IPS-NIHi7 (cell line): Measurements from ENCODE around the gene RALGPS2.
"Not testable (repeated sequence)": the region's sequence is repeated elsewhere in the genome, so short reads cannot be mapped to it uniquely, and the experiment has no call there.

Source experiments
- DNase-seq: peaks from one replicate; pipeline ENCODE4 v3.0.0; 2012; ENCODE audit warnings: mixed read lengths; ENCODE audit errors: extremely low spot score

RALGPS2 gene

GRCh38 chr1:178781533-178782330 is 56.7 kb downstream of the RALGPS2 start:
- DNase-seq, result no peak

- no peak for DNase-seq
Observed at GRCh38 chr1:178784131-178784536, 59.1 kb downstream of the RALGPS2 start.

- DNase-seq, result no peak
Observed at GRCh38 chr1:178792394-178792793, 67.3 kb downstream of the RALGPS2 start.

DNA sequence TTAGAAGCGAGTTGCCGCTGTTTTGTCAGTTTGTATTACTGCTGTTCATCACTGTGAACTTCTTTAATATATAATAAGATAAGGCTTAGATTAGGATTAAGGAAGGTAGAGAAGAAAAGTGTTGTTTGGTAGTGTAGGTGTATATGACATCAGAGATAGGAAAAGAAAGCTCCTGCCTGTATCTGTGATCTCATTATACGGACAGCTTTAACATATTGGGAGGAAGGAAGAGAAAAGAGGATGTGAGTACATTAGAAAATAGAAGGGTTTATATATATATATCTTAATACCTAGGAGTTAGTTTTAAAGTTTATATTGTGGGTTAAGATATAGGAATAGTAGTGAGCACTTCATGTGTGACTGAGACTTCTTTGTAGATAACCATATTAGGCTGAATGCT is 71.0 kb downstream of the RALGPS2 start:
- no peak for DNase-seq

DNA sequence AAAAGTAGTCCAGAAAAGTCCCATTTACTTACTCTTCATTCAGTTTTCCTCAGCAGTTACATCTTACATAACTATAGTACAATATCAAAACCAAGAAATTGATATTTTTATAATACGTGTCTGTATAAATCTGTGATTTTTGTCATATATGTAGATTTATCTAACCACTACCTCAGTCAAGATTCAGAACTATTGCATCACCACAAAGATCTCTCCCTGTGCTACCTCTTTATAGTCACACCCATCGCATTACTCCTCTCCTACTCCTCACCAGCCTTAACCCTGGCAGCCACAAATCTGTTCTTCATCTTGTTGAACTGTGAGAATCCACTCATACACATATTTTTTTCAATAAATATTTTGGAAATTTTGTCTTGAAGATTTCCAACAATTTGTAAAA is 72.5 kb downstream of the RALGPS2 start:
- DNase-seq, result no peak

DNA sequence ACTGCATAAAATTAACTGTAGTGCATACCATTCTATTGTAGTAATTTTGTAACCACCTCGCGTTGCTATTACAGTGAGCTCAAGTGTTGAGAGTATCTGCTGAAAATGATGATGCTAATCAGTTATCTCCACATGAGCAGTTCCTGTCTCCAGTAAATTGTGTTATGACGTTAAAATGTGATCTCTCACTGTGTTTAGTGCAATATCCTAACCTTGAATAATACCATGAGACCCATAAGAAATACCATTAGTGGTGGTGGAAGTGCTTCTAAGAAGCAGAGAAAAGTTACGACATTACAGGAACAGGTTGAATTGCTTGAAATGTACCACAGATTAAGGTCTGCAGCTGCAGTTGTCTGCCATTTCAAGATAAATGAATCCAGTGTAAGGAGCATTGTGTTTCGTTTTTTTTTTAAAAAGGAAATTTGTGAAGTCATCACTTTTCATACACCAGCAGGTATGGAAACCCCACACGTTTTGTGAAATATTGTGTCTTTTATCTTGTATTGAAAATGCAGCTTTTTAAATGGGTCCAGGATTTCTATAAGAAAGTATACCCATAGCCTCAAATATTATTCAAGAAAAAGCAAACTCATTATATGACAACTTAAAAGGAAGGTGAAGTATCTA is 73.3 kb downstream of the RALGPS2 start:
- DNase-seq, result no peak

- DNase-seq, result no peak
Observed at GRCh38 chr1:178802873-178803272, 77.8 kb downstream of the RALGPS2 start.

GRCh38 chr1:178806665-178807300 is 81.7 kb downstream of the RALGPS2 start:
- DNase-seq, result no peak

DNA sequence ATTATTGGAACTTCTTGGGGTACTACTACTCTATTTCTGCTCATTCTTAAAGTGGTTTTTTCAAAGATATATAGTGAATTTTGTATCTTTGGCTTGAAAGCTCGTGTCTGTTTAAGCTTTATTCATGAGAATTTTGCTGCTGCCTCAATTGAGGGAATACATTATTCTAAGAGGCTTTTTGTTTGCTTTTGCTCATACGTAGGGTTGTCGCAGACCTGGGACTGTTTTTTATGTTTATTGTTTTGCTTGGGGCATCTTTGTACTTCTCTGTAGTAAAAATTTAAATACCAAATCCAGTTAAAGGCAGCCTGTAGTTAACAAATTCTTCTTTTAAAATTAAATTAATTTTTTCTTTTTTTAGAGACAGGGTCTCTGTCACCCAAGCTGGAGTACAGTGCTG is 83.5 kb downstream of the RALGPS2 start:
- DNase-seq, result no peak

GRCh38 chr1:178810585-178810984 is 85.5 kb downstream of the RALGPS2 start:
- no peak for DNase-seq

- DNase-seq, result no peak
Observed at GRCh38 chr1:178818416-178818815, 93.4 kb downstream of the RALGPS2 start.

GRCh38 chr1:178819123-178819522 is 94.1 kb downstream of the RALGPS2 start:
- DNase-seq, result peak; percentile 18

DNA sequence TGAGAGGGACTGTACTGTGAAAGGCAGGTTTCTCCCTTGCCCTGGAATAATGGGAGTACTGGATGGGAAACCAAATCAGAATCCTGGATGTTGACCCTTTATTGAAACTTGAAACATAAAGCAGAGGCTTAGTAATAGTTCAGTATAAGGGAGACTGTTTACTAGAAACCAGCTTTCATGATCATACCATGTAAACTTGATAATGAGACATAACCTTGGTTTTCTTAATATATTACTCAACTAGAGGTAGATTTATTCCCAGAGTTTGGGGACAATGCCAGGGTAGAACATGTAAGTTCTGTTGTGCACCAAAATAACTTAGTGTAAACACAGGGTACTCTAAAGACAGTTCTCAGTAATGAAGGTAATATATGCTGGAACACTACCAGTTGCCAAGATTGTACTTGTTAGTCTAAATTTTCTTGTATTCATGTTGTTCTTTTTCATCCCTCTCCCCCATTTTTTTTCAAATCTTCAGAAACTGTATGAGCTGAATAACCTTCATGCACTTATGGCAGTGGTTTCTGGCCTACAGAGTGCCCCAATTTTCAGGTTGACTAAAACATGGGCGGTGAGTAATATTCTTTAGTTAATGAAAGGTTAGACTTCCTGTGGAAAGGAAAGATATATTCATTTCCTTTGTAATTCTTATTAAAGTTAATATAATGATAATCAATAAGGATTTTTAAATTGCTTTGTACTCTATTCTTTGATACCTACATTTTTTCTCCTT is 96.3 kb downstream of the RALGPS2 start:
- DNase-seq, result no peak

DNA sequence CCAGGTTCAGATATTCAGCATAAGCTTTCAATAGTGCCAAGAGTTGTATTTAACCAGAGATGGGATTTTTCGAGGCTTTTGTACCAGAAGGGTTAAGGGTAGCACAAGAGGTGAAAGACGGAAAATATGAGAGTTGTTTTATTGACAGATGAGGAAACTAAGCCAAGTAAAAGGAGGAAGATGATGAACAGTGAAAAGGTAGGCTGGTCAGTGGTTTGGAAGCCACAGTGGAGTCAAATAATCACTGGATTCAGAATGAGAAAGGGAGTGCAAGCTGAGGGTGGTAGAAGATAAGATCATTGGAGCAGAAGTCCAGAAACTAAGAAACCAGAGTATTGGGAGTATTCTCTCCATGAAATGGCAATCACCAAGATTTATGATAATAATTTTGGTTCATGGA is 100.1 kb downstream of the RALGPS2 start:
- DNase-seq, result no peak

GRCh38 chr1:178844436-178844835 is 119.4 kb downstream of the RALGPS2 start:
- no peak for DNase-seq

- DNase-seq, result no peak
Observed at GRCh38 chr1:178846306-178846705, 121.3 kb downstream of the RALGPS2 start.

DNA sequence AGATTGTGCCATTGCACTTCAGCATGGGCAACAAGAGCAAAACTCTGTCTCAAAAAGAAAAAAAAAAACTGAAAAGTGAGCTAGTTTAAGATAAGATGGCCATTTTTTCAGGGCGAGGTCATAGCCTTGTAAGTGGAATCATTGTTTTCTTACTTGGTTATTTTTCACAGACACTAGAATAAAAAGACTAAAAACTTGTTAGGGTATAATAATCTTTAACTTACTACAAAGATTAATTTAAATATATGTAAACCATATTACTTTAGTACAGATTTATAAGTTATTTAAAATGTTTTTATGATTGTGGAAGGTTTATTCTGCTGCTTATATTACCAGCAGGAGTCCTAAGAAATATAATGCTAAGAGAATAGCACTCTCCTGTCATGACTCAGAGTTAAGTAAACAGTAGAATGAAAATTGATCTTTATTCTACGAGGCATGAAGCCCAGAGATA is 122.4 kb downstream of the RALGPS2 start:
- no peak for DNase-seq

GRCh38 chr1:178847919-178848318 is 122.9 kb downstream of the RALGPS2 start:
- DNase-seq, result not testable (repeated sequence)

GRCh38 chr1:178849918-178850317 is 124.9 kb downstream of the RALGPS2 start:
- no peak for DNase-seq

DNA sequence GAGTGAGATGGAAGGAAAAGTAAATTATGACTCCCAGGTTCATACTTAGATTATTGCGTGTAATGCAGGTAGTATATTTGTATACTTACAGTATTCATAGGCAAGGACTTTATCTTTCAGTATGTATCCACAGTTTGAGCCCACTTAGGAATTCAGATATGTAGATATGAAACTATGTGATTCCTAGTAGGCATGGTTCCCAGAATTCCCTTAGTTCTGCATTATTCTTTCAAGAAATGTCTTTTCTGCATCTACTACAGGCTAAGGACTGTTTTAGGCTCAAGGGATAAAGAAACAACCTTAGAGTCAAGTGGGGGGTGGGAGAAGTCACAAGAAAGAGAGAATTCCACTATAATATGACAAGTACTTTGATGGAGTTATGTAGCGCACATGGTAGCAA is 132.1 kb downstream of the RALGPS2 start:
- no peak for DNase-seq

DNA sequence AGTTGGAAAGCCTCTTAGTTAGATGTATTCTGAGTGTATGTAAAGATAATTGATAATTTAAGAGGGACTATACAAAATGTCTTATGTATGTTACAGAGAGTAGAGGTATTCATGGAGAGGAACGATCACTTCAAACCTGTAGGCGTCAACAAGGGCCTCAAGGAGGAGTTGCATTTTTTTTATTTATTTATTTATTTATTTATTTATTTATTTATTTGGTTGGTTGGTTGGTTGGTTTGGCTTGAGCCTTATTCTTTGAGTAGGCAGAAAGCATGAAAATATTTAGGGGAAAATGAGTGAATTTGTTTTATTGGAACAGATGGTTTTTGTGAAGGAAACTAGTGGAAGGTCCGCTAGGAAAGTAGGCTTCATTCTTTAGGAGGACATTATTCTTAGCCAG is 137.4 kb downstream of the RALGPS2 start:
- no peak for DNase-seq

DNA sequence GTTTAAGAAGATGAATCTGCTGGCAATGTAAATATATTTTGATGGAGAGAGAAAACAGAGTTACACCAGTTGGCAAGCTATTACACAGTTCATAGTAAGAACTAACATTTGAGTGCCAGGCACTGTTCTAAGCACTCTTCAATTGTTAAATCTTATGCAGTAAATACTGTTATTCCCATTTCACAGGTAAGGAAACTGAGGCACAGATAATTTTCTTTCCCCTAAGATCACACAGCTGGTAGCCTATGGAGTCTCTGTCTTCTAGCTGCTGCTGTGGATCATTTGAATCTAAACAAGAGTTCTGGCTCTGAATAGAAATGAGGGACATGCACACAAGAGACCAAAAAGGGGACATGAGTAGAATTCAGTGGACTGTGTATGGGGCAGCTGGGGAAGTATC is 137.8 kb downstream of the RALGPS2 start:
- DNase-seq, result no peak
